Endothelial cell (in vitro differentiated cells): Measurements from ENCODE around the gene TEX54. TPM values are rescaled to one million over a fixed set of nuclear protein-coding genes. Genes with fewer than 3 reads are reported as not detected.

ENCODE experiments used
- DNase-seq: peaks from one replicate; pipeline ENCODE4 v3.0.0; 2021; ENCODE audit warnings: low spot score
- H3K27ac Mint-ChIP-seq: one replicate; pipeline ENCODE4 v1.8.0; 2021; ENCODE audit warnings: mixed read lengths, inconsistent platforms; ENCODE audit not compliant: unreplicated experiment
- H3K27me3 Mint-ChIP-seq: one replicate; pipeline ENCODE4 v1.8.0; 2021; ENCODE audit warnings: mild to moderate bottlenecking, moderate library complexity, mixed read lengths, inconsistent platforms; ENCODE audit not compliant: unreplicated experiment
- H3K36me3 Mint-ChIP-seq: one replicate; pipeline ENCODE4 v1.8.0; 2021; ENCODE audit warnings: mild to moderate bottlenecking, low read depth, mixed read lengths, inconsistent platforms; ENCODE audit not compliant: unreplicated experiment
- H3K4me1 Mint-ChIP-seq: one replicate; pipeline ENCODE4 v1.8.0; 2021; ENCODE audit warnings: mild to moderate bottlenecking, mixed read lengths, inconsistent platforms; ENCODE audit not compliant: unreplicated experiment
- H3K4me3 Mint-ChIP-seq: one replicate; pipeline ENCODE4 v1.8.0; 2021; ENCODE audit warnings: mild to moderate bottlenecking, mixed read lengths, inconsistent platforms; ENCODE audit not compliant: unreplicated experiment
- H3K9me3 Mint-ChIP-seq: one replicate; pipeline ENCODE4 v1.8.0; 2021; ENCODE audit warnings: mixed read lengths, inconsistent platforms; ENCODE audit not compliant: unreplicated experiment
- microRNA-seq: library from miRNA; unstranded; fragments of <30 nt; microRNA quantifications from one replicate; pipeline ENCODE4, GENCODE V29; 2020; ENCODE audit not compliant: unreplicated experiment
- total RNA-seq: library from RNA; stranded (reverse); fragmentation: NEBNext Ultra II Directional; extraction: Animal tissue kit (Norgen Biotek cat#: 25700); gene quantifications from one replicate; pipeline ENCODE4 v1.2.1, GENCODE V29; 2021; ENCODE audit not compliant: unreplicated experiment
- TF ChIP-seq, protein P1 (sequence below): fragments of 200-600 bp; sonication (generic); IDR thresholded peaks from one replicate; pipeline ENCODE4 v1.5.0; 2021; ENCODE audit warnings: antibody characterized with exemption; ENCODE audit not compliant: unreplicated experiment

The TEX54 gene
- total RNA-seq, 1 donor from 2014 or later: not detected

DNA sequence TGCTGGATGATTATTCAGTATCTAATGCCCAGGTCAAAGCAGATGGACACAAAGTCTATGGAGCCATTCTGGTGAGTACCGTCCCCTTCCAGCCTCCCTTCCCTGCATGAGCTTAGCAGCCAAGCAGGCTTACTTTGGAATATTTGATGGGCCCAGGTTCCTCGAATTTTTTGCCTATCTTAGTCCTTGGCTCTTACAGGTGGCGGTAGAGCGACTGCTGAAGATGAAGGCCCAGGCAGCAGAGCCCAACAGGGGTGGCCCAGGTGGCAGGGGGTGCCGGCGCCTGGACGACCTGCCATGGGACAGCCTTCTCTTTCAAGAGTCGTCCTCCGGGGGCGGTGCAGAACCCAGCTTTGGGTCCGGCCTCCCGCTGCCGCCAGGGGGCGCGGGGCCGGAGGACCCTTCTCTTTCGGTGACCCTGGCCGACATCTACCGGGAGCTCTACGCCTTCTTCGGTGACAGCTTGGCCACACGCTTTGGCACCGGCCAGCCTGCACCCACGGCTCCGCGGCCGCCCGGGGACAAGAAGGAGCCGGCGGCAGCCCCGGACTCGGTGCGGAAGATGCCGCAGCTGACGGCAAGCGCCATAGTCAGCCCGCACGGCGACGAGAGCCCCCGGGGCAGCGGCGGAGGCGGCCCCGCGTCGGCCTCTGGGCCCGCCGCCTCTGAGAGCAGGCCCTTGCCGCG is 46.2 kb downstream of the TEX54 start:
- peaks cover 24% of the 10 kb centered on the region for H3K36me3 Mint-ChIP-seq
- TF ChIP-seq, protein P1, sequence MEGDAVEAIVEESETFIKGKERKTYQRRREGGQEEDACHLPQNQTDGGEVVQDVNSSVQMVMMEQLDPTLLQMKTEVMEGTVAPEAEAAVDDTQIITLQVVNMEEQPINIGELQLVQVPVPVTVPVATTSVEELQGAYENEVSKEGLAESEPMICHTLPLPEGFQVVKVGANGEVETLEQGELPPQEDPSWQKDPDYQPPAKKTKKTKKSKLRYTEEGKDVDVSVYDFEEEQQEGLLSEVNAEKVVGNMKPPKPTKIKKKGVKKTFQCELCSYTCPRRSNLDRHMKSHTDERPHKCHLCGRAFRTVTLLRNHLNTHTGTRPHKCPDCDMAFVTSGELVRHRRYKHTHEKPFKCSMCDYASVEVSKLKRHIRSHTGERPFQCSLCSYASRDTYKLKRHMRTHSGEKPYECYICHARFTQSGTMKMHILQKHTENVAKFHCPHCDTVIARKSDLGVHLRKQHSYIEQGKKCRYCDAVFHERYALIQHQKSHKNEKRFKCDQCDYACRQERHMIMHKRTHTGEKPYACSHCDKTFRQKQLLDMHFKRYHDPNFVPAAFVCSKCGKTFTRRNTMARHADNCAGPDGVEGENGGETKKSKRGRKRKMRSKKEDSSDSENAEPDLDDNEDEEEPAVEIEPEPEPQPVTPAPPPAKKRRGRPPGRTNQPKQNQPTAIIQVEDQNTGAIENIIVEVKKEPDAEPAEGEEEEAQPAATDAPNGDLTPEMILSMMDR: peak; percentile 99
- H3K27me3 Mint-ChIP-seq: peaks cover 5% of the 10 kb centered on the region
- peaks cover 16% of the 10 kb centered on the region for H3K4me1 Mint-ChIP-seq
- H3K27ac Mint-ChIP-seq: peak overlapping the region; percentile 24
- no peaks in the 10 kb centered on the region for H3K9me3 Mint-ChIP-seq
- peak; percentile 95 for DNase-seq
- H3K4me3 Mint-ChIP-seq: peak overlapping the region; percentile 83

DNA sequence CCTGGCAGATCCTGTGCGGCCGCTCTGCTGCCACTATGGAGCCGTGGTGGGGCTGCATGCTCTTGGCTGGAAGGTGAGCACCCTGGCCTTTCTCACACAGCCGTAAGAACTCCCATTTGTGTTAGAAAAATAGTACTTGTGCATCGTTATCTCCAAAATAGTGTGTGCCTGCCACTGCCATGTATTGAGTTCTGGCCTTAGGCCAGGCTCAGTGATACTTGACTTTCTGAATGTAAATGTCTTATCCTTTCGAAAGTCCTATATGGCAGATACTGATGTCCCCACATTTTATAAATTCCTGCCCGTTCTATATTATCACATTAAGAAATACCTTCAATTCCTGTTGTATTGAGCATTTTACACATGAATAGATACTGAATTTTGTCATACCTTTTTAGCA is 49.9 kb downstream of the TEX54 start:
- TF ChIP-seq, protein P1: no peak
- H3K27me3 Mint-ChIP-seq: peaks cover 3% of the 10 kb centered on the region
- peaks cover 8% of the 10 kb centered on the region for H3K36me3 Mint-ChIP-seq
- H3K4me3 Mint-ChIP-seq: peak overlapping the region; percentile 68
- peaks cover 4% of the 10 kb centered on the region for H3K4me1 Mint-ChIP-seq
- no peak for DNase-seq
- H3K27ac Mint-ChIP-seq: peak overlapping the region; percentile 31
- H3K9me3 Mint-ChIP-seq: no peaks in the 10 kb centered on the region

Small RNA genes within 50 kb of the gene (microRNA-seq; reads per million reads assigned to microRNA genes)
- gene MIR6514: 1.7 reads per million, percentile 25 among the genes with 10 or more reads in this experiment
- 0.21 reads per million for gene MIR6748

Other genes with a start within 250 kb of the TEX54 start
- 21.2 TPM for gene TUT1, start 241.3 kb downstream of the TEX54 start, total RNA-seq
- 157 TPM for gene MTA2, start 231.0 kb downstream of the TEX54 start, total RNA-seq
- 98.6 TPM for gene EML3, start 220.1 kb downstream of the TEX54 start, total RNA-seq
- gene ROM1, start 219.6 kb downstream of the TEX54 start, total RNA-seq: 2.1 TPM
- 32.8 TPM for gene B3GAT3, start 210.9 kb downstream of the TEX54 start, total RNA-seq
- 383 TPM for gene GANAB, start 186.2 kb downstream of the TEX54 start, total RNA-seq
- 24.8 TPM for gene INTS5, start 179.5 kb downstream of the TEX54 start, total RNA-seq
- 60.1 TPM for gene C11orf98, start 167.6 kb downstream of the TEX54 start, total RNA-seq
- gene CSKMT, start 167.5 kb downstream of the TEX54 start, total RNA-seq: 8.7 TPM
- 4.7 TPM for gene UQCC3, start 161.2 kb downstream of the TEX54 start, total RNA-seq
- 11.2 TPM for gene LBHD1, start 160.6 kb downstream of the TEX54 start, total RNA-seq
- gene UBXN1, start 153.8 kb downstream of the TEX54 start, total RNA-seq: 137 TPM
- gene LRRN4CL, start 143.3 kb downstream of the TEX54 start, total RNA-seq: 0.44 TPM
- 53.6 TPM for gene BSCL2, start 125.4 kb downstream of the TEX54 start, total RNA-seq
- gene GNG3, start 125.2 kb downstream of the TEX54 start, total RNA-seq: 1.1 TPM
- 43.6 TPM for gene HNRNPUL2, start 105.4 kb downstream of the TEX54 start, total RNA-seq
- gene TTC9C, start 104.4 kb downstream of the TEX54 start, total RNA-seq: 38.1 TPM
- 12.7 TPM for gene ZBTB3, start 78.7 kb downstream of the TEX54 start, total RNA-seq
- 93.6 TPM for gene POLR2G, start 71.3 kb downstream of the TEX54 start, total RNA-seq
- gene TAF6L, start 61.4 kb downstream of the TEX54 start, total RNA-seq: 31.0 TPM
- 26.7 TPM for gene TMEM179B, start 45.4 kb downstream of the TEX54 start, total RNA-seq
- gene TMEM223, start 40.8 kb downstream of the TEX54 start, total RNA-seq: 13.9 TPM
- gene NXF1, start 27.4 kb downstream of the TEX54 start, total RNA-seq: 50.8 TPM
- gene STX5, start 790 bp downstream of the TEX54 start, total RNA-seq: 37.9 TPM
- 42.2 TPM for gene WDR74, start 6.7 kb upstream of the TEX54 start, total RNA-seq
- gene SLC3A2, start 48.1 kb upstream of the TEX54 start, total RNA-seq: 147 TPM
- gene CHRM1, start 88.5 kb upstream of the TEX54 start, total RNA-seq: not detected
- not detected for gene SLC22A6, start 152.1 kb upstream of the TEX54 start, total RNA-seq
- not detected for gene SLC22A8, start 183.0 kb upstream of the TEX54 start, total RNA-seq